GM19468 (cell line): ENCODE data around the gene SLC16A13.
"Not testable (repeated sequence)": the region's sequence is repeated elsewhere in the genome, so short reads cannot be mapped to it uniquely, and the experiment has no call there.

ENCODE experiments used
- ATAC-seq: cut with Tn5 transposase; IDR thresholded peaks from one replicate; pipeline ENCODE4 v1.9.1; 2021; ENCODE audit warnings: mild to moderate bottlenecking, moderate library complexity, moderate number of reproducible peaks; ENCODE audit not compliant: unreplicated experiment; ENCODE audit errors: extremely low read depth

SLC16A13 gene

GRCh38 chr17:7026471-7027115, 9.2 kb upstream of the SLC16A13 start:
- no peak for ATAC-seq

- no peak for ATAC-seq
These were observed 8.5 kb upstream of the SLC16A13 start for GRCh38 chr17:7027335-7027734.

GRCh38 chr17:7029096-7029495, 6.7 kb upstream of the SLC16A13 start:
- ATAC-seq = no peak

GRCh38 chr17:7029659-7030058, 6.2 kb upstream of the SLC16A13 start:
- no peak for ATAC-seq

GRCh38 chr17:7034955-7035590, 742 bp upstream of the SLC16A13 start:
- no peak for ATAC-seq

GRCh38 chr17:7038025-7038862, 2.4 kb downstream of the SLC16A13 start:
- no peak for ATAC-seq

GRCh38 chr17:7039832-7040231, 4.0 kb downstream of the SLC16A13 start:
- no peak for ATAC-seq

- ATAC-seq = no peak
These were observed 6.0 kb downstream of the SLC16A13 start for GRCh38 chr17:7041607-7042500.

GRCh38 chr17:7042501-7043181, 6.8 kb downstream of the SLC16A13 start:
- no peak for ATAC-seq

- no peak for ATAC-seq
These were observed 7.3 kb downstream of the SLC16A13 start for GRCh38 chr17:7043182-7043496.

GRCh38 chr17:7043497-7044198, 7.8 kb downstream of the SLC16A13 start, which contains the start of gene SLC16A11:
Gene SLC16A11 (minus strand): TSS chr17:7044092. CDS start chr17:7043513, 579 bp downstream.
- ATAC-seq = no peak

GRCh38 chr17:7045492-7046126, 9.8 kb downstream of the SLC16A13 start:
- ATAC-seq = no peak

GRCh38 chr17:7046127-7046724, 10.4 kb downstream of the SLC16A13 start:
- ATAC-seq = no peak

- ATAC-seq = not testable (repeated sequence)
These were observed 11.0 kb downstream of the SLC16A13 start for GRCh38 chr17:7046725-7047397.

GRCh38 chr17:7047566-7047965, 11.8 kb downstream of the SLC16A13 start:
- no peak for ATAC-seq

- ATAC-seq = no peak
These were observed 13.2 kb downstream of the SLC16A13 start for GRCh38 chr17:7048968-7049367.

GRCh38 chr17:7050583-7050982, 14.8 kb downstream of the SLC16A13 start:
- not testable (repeated sequence) for ATAC-seq

GRCh38 chr17:7056386-7056785, 20.6 kb downstream of the SLC16A13 start:
- ATAC-seq = no peak
